ENCODE measurements around the gene TYROBP.
"Not testable (repeated sequence)": the region's sequence is repeated elsewhere in the genome, so short reads cannot be mapped to it uniquely, and the experiment has no call there.

The TYROBP gene

DNA sequence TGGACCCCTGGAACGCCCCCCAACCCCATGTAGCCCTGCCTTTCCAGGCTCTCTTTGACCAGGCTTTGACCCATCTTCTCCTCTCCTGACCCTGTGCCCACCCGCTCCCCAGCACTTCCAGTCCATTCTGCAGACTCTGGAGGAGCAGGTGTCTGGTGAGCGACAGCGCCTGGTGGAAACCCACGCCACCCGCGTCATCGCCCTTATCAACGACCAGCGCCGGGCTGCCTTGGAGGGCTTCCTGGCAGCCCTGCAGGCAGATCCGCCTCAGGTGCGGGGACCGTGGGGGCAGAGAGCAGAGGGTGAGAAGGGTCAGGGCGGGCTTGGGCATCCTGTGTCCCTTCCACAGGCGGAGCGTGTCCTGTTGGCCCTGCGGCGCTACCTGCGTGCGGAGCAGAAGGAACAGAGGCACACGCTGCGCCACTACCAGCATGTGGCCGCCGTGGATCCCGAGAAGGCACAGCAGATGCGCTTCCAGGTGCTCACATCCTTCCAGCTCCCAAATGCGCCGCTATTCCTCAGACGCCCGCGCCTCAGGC lies 33.6 kb downstream of the TYROBP start:
- DNase-seq (ENCODE audit: low read depth in 3 of 3, low spot score in 1 of 3), result no peak

GRCh38 chr19:35872180-35872579 lies 35.9 kb downstream of the TYROBP start:
- DNase-seq (ENCODE audit: low read depth in 3 of 3, low spot score in 1 of 3), result no peak

GRCh38 chr19:35871611-35872010 lies 36.5 kb downstream of the TYROBP start:
- no peak for DNase-seq (ENCODE audit: low read depth in 3 of 3, low spot score in 1 of 3)

DNA sequence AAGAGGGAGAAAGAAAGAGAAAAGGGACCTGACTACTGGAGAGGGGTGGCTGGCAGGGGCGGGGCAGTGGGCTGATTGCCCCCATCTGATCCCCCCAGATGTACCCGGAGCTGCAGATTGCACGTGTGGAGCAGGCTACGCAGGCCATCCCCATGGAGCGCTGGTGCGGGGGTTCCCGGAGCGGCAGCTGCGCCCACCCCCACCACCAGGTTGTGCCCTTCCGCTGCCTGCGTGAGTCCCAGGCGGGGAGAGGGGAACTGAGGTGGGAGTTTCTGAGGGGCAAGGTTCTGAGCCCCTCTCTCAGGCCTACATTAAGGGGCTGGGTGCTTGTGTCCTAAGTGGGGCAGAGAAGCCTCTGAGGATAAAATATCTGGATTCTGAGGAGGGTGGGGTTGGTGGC lies 37.3 kb downstream of the TYROBP start:
- no peak for DNase-seq (ENCODE audit: low read depth in 3 of 3, low spot score in 1 of 3)

DNA sequence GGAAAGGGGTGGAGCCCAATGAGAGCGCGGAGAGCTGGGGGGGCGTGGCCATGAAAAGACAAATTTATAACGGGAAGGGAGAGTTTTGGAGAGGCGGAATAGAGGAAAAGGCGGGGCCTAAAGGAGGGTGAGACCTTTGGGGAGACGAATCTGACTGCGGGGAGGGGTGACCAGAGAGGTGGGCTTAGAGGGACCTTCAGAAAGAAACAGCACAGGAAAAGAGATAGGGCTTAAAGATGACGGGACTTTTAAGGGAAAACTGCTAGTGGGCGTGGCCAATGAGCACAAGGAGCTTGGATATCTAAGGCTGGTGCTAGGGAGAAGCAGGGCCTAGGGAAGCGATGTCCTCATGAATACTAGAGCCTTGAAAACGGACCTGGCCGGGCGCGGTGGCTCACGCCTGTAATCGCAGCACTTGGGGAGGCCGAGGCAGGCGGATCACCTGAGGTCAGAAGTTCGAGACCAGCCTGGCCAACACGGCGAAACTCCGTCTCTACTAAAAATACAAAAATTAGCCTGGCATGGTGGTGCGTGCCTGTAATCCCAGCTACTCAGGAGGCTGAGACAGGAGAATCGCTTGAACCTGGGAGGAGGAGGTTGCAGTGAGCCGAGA lies 37.9 kb downstream of the TYROBP start:
- not testable (repeated sequence) for DNase-seq (ENCODE audit: low read depth in 3 of 3, low spot score in 1 of 3)

DNA sequence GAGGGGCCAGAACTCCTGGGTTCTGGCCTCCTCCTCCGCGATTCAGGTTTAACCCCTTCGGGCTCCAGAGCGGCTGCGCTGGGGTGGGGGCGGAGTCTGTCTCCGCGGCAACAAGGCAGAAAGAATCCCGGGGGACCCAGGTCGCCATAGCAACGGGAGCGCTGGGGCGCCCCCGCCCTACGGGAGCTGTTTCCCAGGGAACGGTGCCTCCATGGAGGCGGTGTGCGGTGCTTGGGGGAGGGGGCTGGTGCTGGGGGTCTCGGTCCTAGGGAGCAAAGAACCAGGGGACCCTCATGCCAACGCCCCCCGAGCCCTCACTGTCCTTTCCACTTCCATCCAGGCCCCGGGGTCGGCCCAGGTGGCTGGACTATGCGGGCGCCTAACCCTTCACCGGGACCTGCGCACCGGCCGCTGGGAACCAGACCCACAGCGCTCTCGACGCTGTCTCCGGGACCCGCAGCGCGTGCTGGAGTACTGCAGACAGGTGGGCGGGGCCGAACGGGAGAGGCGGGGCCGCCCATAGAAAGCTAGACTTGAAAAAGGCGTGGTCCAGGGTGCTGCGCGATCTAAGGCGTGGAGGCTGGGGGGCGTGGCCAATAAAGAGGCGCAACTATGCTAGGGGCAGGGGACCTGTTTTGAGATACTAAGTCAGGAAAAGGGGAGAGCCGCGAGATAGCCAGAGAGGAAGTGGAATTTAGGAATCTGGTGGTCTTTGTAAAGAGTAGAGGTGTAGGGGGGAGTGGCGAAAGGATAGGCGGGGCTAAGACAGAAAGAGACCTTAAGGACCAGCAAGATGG lies 38.6 kb downstream of the TYROBP start:
- DNase-seq (ENCODE audit: low read depth in 3 of 3, low spot score in 1 of 3), result peak in 1 of 3 donors; percentile 67

DNA sequence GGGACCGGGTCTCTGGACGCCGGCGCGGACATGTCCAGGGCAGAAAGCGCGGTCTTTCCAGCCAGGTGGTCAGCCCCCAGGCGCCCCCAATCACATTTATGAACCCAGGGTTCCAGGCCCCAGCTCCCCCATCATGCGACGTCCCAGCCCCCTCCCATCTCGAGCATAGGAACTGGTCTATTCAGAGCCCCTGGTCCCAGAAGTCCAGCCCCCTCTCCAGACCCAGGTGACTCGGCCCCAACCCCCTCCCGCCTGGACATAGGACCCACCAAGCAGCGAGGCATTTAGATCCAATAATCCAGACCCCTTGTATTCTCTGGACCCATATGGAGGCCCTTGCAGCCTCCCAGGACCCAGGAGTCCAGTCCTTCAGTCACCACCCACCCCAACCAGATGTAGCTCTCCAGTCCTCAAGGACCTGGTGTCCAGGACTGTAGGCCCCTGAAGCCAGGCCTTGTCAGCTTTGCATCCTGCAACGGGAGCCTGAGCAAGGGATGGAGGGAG lies 39.2 kb downstream of the TYROBP start:
- DNase-seq (ENCODE audit: low read depth in 3 of 3, low spot score in 1 of 3), result no peak

- DNase-seq (ENCODE audit: low read depth in 3 of 3, low spot score in 1 of 3), result peak in 1 of 3 donors; percentile 64
Observed at GRCh38 chr19:35868172-35868822, 39.8 kb downstream of the TYROBP start, which contains the start of gene APLP1. Gene APLP1 (plus strand): TSS chr19:35868574. CDS start chr19:35868637, 63 bp downstream.

DNA sequence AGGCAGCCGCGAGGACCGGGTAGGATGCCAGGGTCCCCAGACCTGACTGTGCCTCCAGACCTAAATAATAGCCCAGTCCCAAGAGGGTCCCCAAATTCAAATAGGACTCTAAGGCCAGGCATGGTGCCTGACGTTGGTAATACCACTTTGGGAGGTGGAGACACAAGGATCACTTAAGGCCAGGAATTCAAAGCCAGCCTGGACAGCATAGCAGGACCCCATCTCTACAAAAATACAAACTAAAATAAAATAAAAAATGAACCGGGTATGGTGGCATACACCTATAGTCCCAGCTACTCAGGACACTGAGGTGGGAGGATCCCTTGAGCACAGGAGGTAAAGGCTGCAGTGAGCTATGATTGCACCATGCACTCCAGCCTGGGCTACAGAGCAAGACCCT lies 45.1 kb downstream of the TYROBP start:
- no peak for DNase-seq (ENCODE audit: low read depth in 3 of 3, low spot score in 1 of 3)

- DNase-seq (ENCODE audit: low read depth in 3 of 3, low spot score in 1 of 3), result no peak
Observed at GRCh38 chr19:35862528-35862927, 45.6 kb downstream of the TYROBP start.

DNA sequence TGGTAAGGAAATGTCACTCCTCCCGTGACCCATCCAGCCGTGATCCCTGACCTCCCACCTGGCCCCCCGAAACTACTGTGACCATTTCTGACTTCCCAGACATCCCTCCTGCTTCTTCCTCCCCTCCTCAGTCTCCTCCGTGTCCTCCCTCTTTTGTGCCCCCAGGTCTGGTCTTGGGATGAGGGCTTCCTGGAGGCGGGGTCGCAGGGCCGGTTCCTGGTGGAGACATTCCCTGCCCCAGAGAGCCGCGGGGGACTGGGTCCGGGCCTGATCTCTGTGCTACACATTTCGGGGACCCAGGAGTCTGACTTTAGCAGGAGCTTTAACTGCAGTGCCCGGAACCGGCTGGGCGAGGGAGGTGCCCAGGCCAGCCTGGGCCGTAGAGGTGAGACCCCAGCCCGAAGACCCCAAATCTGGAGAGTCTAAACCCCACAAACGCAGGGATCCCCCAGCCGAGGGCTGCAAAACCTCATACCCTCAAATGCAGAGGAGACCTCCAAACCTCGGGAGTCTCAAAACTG lies 46.4 kb downstream of the TYROBP start:
- DNase-seq (ENCODE audit: low read depth in 3 of 3, low spot score in 1 of 3), result no peak

GRCh38 chr19:35860818-35861639 lies 47.1 kb downstream of the TYROBP start:
- no peak for DNase-seq (ENCODE audit: low read depth in 3 of 3, low spot score in 1 of 3)

GRCh38 chr19:35860436-35860817 lies 47.7 kb downstream of the TYROBP start:
- DNase-seq (ENCODE audit: low read depth in 3 of 3, low spot score in 1 of 3), result no peak

DNA sequence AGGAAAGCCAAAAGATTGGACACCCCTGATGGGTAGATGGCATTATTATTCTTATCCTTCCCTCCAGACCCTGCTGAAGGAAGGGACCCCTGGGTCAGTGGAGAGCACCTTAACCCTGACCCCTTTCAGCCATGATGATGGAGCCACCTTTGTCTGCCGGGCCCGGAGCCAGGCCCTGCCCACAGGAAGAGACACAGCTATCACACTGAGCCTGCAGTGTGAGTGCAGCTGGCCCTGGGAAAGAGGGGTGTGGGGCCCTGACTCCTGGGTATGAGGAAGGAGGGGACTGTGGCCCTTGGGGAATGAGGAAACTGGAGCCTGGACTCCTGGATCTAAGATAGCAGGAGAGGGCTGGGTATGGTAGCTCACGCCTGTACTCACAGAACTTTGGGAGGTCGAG lies 48.7 kb downstream of the TYROBP start:
- no peak for DNase-seq (ENCODE audit: low read depth in 3 of 3, low spot score in 1 of 3)

DNA sequence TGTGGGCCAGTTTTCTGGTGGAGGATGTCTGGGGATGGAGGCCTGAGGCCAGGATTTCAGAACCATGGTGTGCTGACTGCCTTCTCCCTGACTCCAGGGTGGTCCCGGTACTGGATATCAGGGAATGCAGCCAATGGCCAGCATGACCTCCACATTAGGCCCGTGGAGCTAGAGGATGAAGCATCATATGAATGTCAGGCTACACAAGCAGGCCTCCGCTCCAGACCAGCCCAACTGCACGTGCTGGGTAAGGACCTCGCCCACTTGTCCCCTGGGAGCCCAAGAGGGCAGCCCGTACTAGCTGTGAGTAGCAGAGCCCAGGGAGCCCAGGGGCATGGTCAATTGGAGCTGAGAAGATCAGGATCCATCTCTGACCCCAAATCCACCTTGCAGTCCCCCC lies 49.8 kb downstream of the TYROBP start:
- no peak for DNase-seq (ENCODE audit: low read depth in 3 of 3, low spot score in 1 of 3)

DNA sequence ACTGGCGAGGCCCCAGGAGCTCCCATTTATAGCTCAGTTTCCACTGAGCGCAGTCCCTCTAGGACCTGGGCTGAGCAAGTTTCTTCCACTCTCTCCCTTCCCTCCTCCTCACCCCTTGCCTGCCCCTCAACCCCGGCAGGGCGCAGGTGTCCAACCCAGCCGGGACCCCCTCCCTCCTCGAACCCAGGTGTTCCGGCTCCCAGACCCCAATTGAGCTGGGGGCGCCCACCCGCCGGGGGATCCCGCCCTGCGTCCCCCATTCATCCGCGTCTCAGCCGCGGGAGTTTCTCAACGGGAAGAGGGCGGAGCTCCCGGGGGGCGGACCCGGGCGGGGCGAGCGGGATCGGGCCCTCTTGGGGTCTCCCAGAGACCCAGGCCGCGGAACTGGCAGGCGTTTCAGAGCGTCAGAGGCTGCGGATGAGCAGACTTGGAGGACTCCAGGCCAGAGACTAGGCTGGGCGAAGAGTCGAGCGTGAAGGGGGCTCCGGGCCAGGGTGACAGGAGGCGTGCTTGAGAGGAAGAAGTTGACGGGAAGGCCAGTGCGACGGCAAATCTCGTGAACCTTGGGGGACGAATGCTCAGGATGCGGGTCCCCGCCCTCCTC lies 51.4 kb downstream of the TYROBP start, which contains the start of gene KIRREL2:
Gene KIRREL2, plus strand, starts transcription at position 366 of the 604 bp plus-strand sequence. Its CDS starts 209 bp downstream, at position 575.
- DNase-seq (ENCODE audit: low read depth in 3 of 3, low spot score in 1 of 3), result peak in 1 of 3 donors; percentile 33
